Chondrocyte (in vitro differentiated cells): ENCODE data around the gene NR5A1. TPM values are rescaled to one million over a fixed set of nuclear protein-coding genes. Genes with fewer than 3 reads are reported as not detected.
A peak's percentile ranks its signal among the peaks of the same experiment; 100 is the strongest.

ENCODE experiments used
- DNase-seq: peaks from one replicate; pipeline ENCODE4 v3.0.0; 2021; ENCODE audit warnings: mixed read lengths, low spot score
- H3K27ac Mint-ChIP-seq: one replicate; pipeline ENCODE4 v1.8.0; 2021; ENCODE audit warnings: mild to moderate bottlenecking, moderate library complexity, mixed read lengths; ENCODE audit not compliant: unreplicated experiment
- H3K27me3 Mint-ChIP-seq: 2 replicates; pipeline ENCODE4 v1.8.0; 2021; ENCODE audit warnings: low read depth, mixed read lengths
- H3K36me3 Mint-ChIP-seq: 2 replicates; pipeline ENCODE4 v1.8.0; 2021; ENCODE audit warnings: low read depth, mixed read lengths
- H3K4me1 Mint-ChIP-seq: 2 replicates; pipeline ENCODE4 v1.8.0; 2021; ENCODE audit warnings: low read depth, mild to moderate bottlenecking, mixed read lengths
- H3K4me3 Mint-ChIP-seq: one replicate; pipeline ENCODE4 v1.8.0; 2021; ENCODE audit warnings: mild to moderate bottlenecking, moderate library complexity, mixed read lengths; ENCODE audit not compliant: unreplicated experiment
- H3K9me3 Mint-ChIP-seq: 2 replicates; pipeline ENCODE4 v1.8.0; 2021; ENCODE audit warnings: low read depth, mixed read lengths
- total RNA-seq: library from RNA; stranded (reverse); gene quantifications from 3 replicates; pipeline ENCODE4 v1.2.1, GENCODE V29; 2021
- TF ChIP-seq, protein P1 (sequence below): fragments of 200-600 bp; sonication (generic); IDR thresholded peaks from 2 replicates; pipeline ENCODE4 v1.5.0; 2021; ENCODE audit warnings: antibody characterized with exemption, mild to moderate bottlenecking, moderate library complexity

NR5A1 gene
- total RNA-seq, 1 donor from 2014 or later = not detected

DNA sequence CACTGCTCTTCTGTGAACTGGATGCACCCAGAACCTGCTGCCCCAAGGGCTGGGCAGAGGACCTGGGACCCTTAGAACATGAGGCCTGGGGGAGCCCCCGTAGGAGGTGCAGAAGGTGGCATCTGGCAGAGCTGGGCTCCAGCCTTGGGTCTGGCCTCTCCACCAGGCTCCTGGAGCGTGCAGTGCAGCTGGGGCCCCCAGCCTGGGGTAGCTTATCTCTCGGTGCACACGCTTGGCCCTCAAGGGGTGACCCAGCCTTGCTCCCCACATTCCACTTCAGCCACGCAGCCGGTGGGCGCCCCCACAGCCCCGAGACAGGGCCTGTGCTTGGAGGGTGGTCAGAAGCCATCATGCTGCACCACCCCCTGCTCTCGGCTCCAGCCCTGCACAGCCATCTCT, 5.6 kb upstream of the NR5A1 start:
- H3K27me3 Mint-ChIP-seq = peaks cover 8% of the 10 kb centered on the region
- no peak for DNase-seq
- peaks cover 4% of the 10 kb centered on the region for H3K4me1 Mint-ChIP-seq
- no peak overlapping the region for H3K4me3 Mint-ChIP-seq
- TF ChIP-seq, protein P1, sequence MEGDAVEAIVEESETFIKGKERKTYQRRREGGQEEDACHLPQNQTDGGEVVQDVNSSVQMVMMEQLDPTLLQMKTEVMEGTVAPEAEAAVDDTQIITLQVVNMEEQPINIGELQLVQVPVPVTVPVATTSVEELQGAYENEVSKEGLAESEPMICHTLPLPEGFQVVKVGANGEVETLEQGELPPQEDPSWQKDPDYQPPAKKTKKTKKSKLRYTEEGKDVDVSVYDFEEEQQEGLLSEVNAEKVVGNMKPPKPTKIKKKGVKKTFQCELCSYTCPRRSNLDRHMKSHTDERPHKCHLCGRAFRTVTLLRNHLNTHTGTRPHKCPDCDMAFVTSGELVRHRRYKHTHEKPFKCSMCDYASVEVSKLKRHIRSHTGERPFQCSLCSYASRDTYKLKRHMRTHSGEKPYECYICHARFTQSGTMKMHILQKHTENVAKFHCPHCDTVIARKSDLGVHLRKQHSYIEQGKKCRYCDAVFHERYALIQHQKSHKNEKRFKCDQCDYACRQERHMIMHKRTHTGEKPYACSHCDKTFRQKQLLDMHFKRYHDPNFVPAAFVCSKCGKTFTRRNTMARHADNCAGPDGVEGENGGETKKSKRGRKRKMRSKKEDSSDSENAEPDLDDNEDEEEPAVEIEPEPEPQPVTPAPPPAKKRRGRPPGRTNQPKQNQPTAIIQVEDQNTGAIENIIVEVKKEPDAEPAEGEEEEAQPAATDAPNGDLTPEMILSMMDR = no peak
- H3K9me3 Mint-ChIP-seq = no peaks in the 10 kb centered on the region
- H3K27ac Mint-ChIP-seq = no peak overlapping the region
- H3K36me3 Mint-ChIP-seq = peaks cover 1% of the 10 kb centered on the region

DNA sequence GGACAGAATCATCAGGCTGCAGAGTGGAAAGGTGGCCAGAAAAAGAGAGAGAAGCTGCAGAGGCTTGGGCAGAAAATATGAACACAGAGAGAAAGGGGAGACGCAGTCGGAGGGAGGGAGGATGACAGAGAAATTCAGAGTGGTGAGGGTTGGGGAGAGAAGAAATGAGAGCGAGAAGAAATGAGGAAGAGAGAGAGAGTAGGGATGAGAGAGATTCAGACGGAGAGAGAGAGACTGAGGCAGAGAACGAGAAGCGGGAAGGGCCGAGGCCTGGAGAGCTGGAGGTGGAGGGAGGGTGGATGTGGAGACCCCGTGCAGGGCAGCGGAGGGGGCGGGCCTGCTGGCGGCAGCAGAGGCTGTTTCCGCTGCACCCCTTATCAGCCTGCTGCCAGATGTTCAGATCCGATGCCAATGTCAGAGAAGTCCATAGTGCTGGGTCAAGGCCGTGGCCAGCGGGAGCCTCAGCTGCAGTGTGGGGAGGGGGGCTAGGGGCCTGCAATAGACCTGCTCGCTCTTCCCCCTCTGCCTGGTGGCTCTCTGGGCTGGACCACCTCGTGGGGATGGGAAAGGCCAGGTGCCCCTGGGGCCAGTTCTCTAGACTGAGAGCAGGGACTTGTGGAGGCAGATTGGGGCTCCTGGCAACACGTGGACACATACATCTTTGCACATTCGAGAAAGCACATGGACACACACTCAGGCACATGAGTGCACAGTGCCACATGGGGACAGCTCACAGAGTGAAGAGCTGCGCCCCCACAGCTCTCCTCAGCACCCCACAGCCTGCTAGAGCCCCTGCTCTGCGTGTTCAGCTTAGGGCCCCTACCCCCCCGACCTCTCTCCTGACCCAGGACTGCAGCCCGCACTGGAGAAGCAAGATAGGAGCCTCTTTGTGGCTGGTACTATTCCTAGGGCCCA, 4.9 kb upstream of the NR5A1 start:
- no peak for DNase-seq
- peaks cover 4% of the 10 kb centered on the region for H3K4me1 Mint-ChIP-seq
- TF ChIP-seq, protein P1 = no peak
- peaks cover 1% of the 10 kb centered on the region for H3K36me3 Mint-ChIP-seq
- no peak overlapping the region for H3K4me3 Mint-ChIP-seq
- no peaks in the 10 kb centered on the region for H3K9me3 Mint-ChIP-seq
- H3K27ac Mint-ChIP-seq = no peak overlapping the region
- H3K27me3 Mint-ChIP-seq = peaks cover 8% of the 10 kb centered on the region

DNA sequence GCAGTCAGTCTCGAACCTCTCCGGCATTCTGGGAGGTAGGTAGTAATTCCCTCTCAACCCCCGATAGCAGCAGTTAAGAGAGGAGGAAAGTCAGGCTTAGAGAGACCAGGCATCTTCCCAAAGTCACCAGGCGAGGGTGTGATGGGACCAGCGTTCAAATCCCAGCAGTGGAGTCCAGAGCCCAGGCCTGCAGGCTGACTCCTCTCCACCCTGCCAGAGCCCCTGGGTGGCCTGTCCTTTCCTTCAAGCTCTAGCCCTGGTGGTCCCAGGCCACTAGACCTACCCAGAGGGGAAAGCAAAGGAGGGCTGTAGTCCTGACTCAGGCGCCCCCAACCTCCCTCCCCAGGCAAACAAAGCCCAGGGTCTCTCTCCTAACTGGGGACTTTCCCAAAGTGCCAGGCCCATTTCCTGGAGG, 4.2 kb upstream of the NR5A1 start:
- Mint-ChIP-seq H3K9me3 (no peaks in the 10 kb centered on the region), H3K27ac (no peak overlapping the region), H3K36me3 (no peaks in the 10 kb centered on the region), H3K4me3 (no peak overlapping the region), H3K4me1 (peaks cover 4% of the 10 kb centered on the region), H3K27me3 (peaks cover 3% of the 10 kb centered on the region)
- TF ChIP-seq, protein P1 = peak; percentile 17
- DNase-seq = no peak

DNA sequence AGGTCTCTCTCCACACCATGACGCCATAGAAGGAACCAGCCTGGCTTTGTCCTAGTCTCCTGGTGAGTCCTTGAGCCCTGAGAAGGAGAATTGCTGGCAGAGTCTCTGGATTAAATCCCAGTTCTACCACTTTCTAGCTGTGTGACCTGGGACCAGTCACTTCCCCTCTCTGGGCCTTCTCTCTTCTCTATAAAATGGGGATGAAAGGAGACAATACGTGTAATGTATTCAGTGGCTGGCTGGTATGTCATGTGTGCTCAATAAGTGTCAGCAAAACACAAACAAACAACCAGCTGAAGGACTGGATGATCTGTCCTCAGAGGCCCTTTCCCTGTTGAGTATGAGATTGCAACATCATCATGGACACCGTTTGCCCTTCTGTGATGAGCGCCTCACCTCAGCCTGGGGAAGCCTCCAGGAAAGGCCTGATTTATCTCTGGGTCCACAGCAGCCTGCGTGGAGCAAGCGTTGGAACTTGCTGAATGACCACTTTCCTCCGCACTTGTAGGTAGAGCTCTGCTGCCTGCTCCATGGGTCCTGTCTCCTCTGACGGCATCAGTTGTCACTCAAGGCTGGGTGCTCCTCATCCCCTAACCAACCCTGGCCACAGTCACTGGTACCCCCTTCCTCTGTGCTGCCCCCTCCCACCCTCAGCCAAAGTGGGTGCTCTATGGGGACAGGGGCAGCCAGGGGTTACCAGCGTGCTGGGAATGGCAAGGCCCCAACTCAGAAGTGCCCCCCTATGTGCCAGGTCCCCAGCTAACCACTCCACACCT, 3.6 kb upstream of the NR5A1 start:
- Mint-ChIP-seq H3K4me1 (peaks cover 4% of the 10 kb centered on the region), H3K36me3 (no peaks in the 10 kb centered on the region), H3K27ac (no peak overlapping the region), H3K4me3 (no peak overlapping the region), H3K27me3 (peaks cover 3% of the 10 kb centered on the region), H3K9me3 (no peaks in the 10 kb centered on the region)
- TF ChIP-seq, protein P1 = no peak
- no peak for DNase-seq

DNA sequence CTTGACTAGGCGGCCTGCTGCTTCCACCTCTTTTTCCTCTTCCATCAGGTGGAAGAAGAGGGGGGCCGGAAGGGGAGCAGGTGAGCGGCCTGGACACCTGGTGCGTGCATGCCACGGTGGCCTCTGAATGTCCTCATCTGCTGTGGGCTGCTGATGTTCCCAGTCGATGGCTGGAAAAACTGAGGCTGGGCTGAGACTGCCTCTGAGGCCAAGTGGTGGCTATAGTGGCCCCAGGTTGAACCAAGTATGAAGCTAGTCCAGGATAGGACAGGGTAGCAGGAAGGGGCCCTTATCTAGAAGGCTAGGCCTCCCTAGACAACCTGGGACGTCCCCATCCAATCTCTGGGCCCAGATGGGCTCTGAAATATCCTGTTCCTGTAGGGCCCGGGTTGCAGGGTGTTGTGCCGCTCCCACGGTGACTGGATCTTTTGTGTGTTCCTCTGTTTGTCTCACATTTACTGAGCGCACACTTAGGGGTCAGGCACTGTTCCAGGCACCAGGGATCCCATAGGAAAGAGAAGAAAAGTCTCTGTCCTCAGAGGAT, 753 bp upstream of the NR5A1 start:
- TF ChIP-seq, protein P1 = no peak
- H3K4me1 Mint-ChIP-seq = peaks cover 5% of the 10 kb centered on the region
- no peak overlapping the region for H3K27ac Mint-ChIP-seq
- H3K9me3 Mint-ChIP-seq = no peaks in the 10 kb centered on the region
- peaks cover 16% of the 10 kb centered on the region for H3K27me3 Mint-ChIP-seq
- peaks cover 2% of the 10 kb centered on the region for H3K36me3 Mint-ChIP-seq
- no peak overlapping the region for H3K4me3 Mint-ChIP-seq
- DNase-seq = no peak
